IMR-90 (cell line): Measurements from ENCODE around the gene ACTR3C. TPM values are rescaled to one million over a fixed set of nuclear protein-coding genes. Genes with fewer than 3 reads are reported as not detected.

Source experiments
- ATAC-seq: fragments of 200-7000 bp; cut with Tn5 transposase; 2 replicates; pipeline ENCODE4 v1.9.1; 2020; ENCODE audit warnings: low read depth, mild to moderate bottlenecking, moderate library complexity
- BruUV-seq: library from RNA; stranded (reverse); fragments of 400-500 nt; replicated peaks from 2 replicates; lab custom pipeline; 2021; lab: Mats Ljungman, UMichigan
- CTCF ChIA-PET: fragments of 300-600 bp; formaldehyde crosslinking; extraction: SDS; loops from one replicate; lab custom pipeline; 2021; ENCODE audit warnings: antibody characterized with exemption; lab: Yijun Ruan, JAX
- POLR2A ChIA-PET: fragments of 300-600 bp; sonication (Branson Sonifier 250); formaldehyde crosslinking; loops from one replicate; lab custom pipeline; 2022; ENCODE audit warnings: antibody characterized with exemption; ENCODE audit not compliant: unreplicated experiment; lab: Charles Lee
- DNase-seq: peaks from one replicate; pipeline ENCODE4 v3.0.0; 2013
- H2AFZ ChIP-seq: replicated peaks from 2 replicates; pipeline ENCODE3; 2013; ENCODE audit warnings: low read length, mild to moderate bottlenecking; ENCODE audit not compliant: poor library complexity
- H2AK5ac ChIP-seq: 2 replicates; pipeline ENCODE4 v1.6.1; 2013; ENCODE audit warnings: low read depth, low read length, inconsistent platforms
- H2AK9ac ChIP-seq: replicated peaks from 2 replicates; pipeline ENCODE3; 2013; ENCODE audit warnings: mild to moderate bottlenecking, low read depth, low read length, moderate library complexity; ENCODE audit not compliant: poor library complexity
- H2BK120ac ChIP-seq: 2 replicates; pipeline ENCODE4 v1.6.1; 2013; ENCODE audit warnings: low read depth, low read length, inconsistent platforms
- H2BK15ac ChIP-seq: 3 replicates; pipeline ENCODE4 v1.6.1; 2013; ENCODE audit warnings: low read depth, low read length, inconsistent platforms
- H2BK20ac ChIP-seq: 2 replicates; pipeline ENCODE4 v1.6.1; 2013; ENCODE audit warnings: low read depth, mild to moderate bottlenecking, inconsistent platforms, low read length, moderate library complexity
- H2BK5ac ChIP-seq: 2 replicates; pipeline ENCODE4 v1.6.1; 2013; ENCODE audit warnings: mild to moderate bottlenecking, low read depth, low read length, inconsistent platforms; ENCODE audit not compliant: poor library complexity, severe bottlenecking
- H3K14ac ChIP-seq: replicated peaks from 2 replicates; pipeline ENCODE4 v1.6.1; 2013; ENCODE audit warnings: low read depth, low read length, inconsistent platforms
- H3K18ac ChIP-seq: 2 replicates; pipeline ENCODE4 v1.6.1; 2013; ENCODE audit warnings: low read depth, low read length, control low read depth
- H3K23ac ChIP-seq: 2 replicates; pipeline ENCODE4 v1.6.1; 2013; ENCODE audit warnings: low read depth, low read length, inconsistent platforms
- H3K27ac ChIP-seq: 2 replicates; pipeline ENCODE4 v1.5.1; 2013; ENCODE audit warnings: mild to moderate bottlenecking, control low read depth, low read length; ENCODE audit not compliant: insufficient read depth
- H3K27me3 ChIP-seq: 2 replicates; pipeline ENCODE4 v1.6.1; 2013; ENCODE audit warnings: low read length; ENCODE audit not compliant: control insufficient read depth, insufficient read depth
- H3K36me3 ChIP-seq: 2 replicates; pipeline ENCODE4 v1.6.1; 2013; ENCODE audit warnings: low read length, mixed read lengths; ENCODE audit not compliant: control insufficient read depth, insufficient read depth
- H3K4ac ChIP-seq: 2 replicates; pipeline ENCODE4 v1.6.1; 2013; ENCODE audit warnings: low read depth, low read length, inconsistent platforms
- H3K4me1 ChIP-seq: 2 replicates; pipeline ENCODE4 v1.6.1; 2013; ENCODE audit warnings: low read length, mixed read lengths; ENCODE audit not compliant: control insufficient read depth, insufficient read depth
- H3K4me2 ChIP-seq: 2 replicates; pipeline ENCODE4 v1.6.1; 2013; ENCODE audit warnings: low read depth, mild to moderate bottlenecking, control low read depth, low read length, moderate library complexity
- H3K4me3 ChIP-seq: 2 replicates; pipeline ENCODE4 v1.5.1; 2013; ENCODE audit warnings: low read depth, mild to moderate bottlenecking, control low read depth, low read length, moderate library complexity; ENCODE audit not compliant: insufficient read depth
- H3K56ac ChIP-seq: 2 replicates; pipeline ENCODE4 v1.6.1; 2013; ENCODE audit warnings: low read length, inconsistent platforms; ENCODE audit not compliant: insufficient read depth; ENCODE audit errors: extremely low read depth
- H3K79me1 ChIP-seq, 2 experiments: 2 replicates each; pipeline ENCODE4 v1.6.1; 2013; ENCODE audit warnings: low read length in 2 of 2, inconsistent platforms in 1 of 2, low read depth in 1 of 2
- H3K9ac ChIP-seq: 2 replicates; pipeline ENCODE4 v1.6.1; 2013; ENCODE audit warnings: low read depth, low read length, control low read depth
- H3K9me1 ChIP-seq: 2 replicates; pipeline ENCODE4 v1.6.1; 2013; ENCODE audit warnings: low read length, inconsistent platforms; ENCODE audit not compliant: insufficient read depth
- H3K9me3 ChIP-seq: 2 replicates; pipeline ENCODE4 v1.6.1; 2013; ENCODE audit warnings: low read length; ENCODE audit not compliant: control insufficient read depth, insufficient read depth
- H4K20me1 ChIP-seq: 2 replicates; pipeline ENCODE4 v1.6.1; 2013; ENCODE audit warnings: low read length, inconsistent platforms; ENCODE audit not compliant: insufficient read depth
- H4K5ac ChIP-seq: 2 replicates; pipeline ENCODE4 v1.6.1; 2013; ENCODE audit warnings: mild to moderate bottlenecking, low read depth, low read length, control low read depth
- H4K8ac ChIP-seq, 2 experiments: 2 replicates each; pipeline ENCODE4 v1.6.1; 2013; ENCODE audit warnings: low read depth in 2 of 2, low read length in 2 of 2, control low read depth in 1 of 2, inconsistent platforms in 1 of 2
- H4K91ac ChIP-seq: 2 replicates; pipeline ENCODE4 v1.6.1; 2013; ENCODE audit warnings: low read depth, low read length, inconsistent platforms; ENCODE audit not compliant: insufficient read depth
- CEBPB ChIP-seq: IDR thresholded peaks from 2 replicates; pipeline ENCODE4 v1.6.1; 2012; ENCODE audit warnings: low read depth, low read length, improper control_type of control experiment
- MAFK ChIP-seq: IDR thresholded peaks from 2 replicates; pipeline ENCODE4 v1.6.1; 2012; ENCODE audit warnings: low read depth, low read length, improper control_type of control experiment
- WGBS, 2 experiments: methylation state at CpG; one replicate each; pipeline versions ENCODE4 v1.1.5 to v1.1.7; 2013; ENCODE audit warnings: missing lambda C conversion rate in 2 of 2; ENCODE audit not compliant: insufficient read length in 1 of 2; ENCODE audit errors: extremely low coverage in 2 of 2; 5-methylcytosine and 5-hydroxymethylcytosine counted together
- dilution Hi-C: fragments of 300-500 bp; cut with HindIII; formaldehyde crosslinking; loops from one replicate; pipeline ENCODE4 v1.14.3; 2018; ENCODE audit warnings: low sequenced_read_pairs; ENCODE audit not compliant: unreplicated experiment
- in situ Hi-C: fragments of 300-500 bp; cut with MboI; formaldehyde crosslinking; loops from 3 replicates; pipeline ENCODE4 v1.14.3; 2019; ENCODE audit warnings: low sequenced_read_pairs, inconsistent platforms, mixed read lengths
- intact Hi-C: fragments of 100-400 bp; cut with micrococcal nuclease; formaldehyde crosslinking; loops from 2 replicates; pipeline ENCODE4 v1.10.0; 2022
- polyA plus RNA-seq, 3 experiments: library from polyadenylated mRNA; depleted of rRNA; stranded (reverse); fragments of >200 nt; gene quantifications; 2 replicates each; pipeline ENCODE4 v1.2.3, GENCODE V29; 2012; ENCODE audit warnings: low replicate concordance in 1 of 3
- total RNA-seq: library from RNA; depleted of rRNA; stranded (reverse); fragments of >200 nt; gene quantifications from 2 replicates; pipeline ENCODE4 v1.2.3, GENCODE V29; 2012

Gene ACTR3C
- total and polyA plus RNA-seq, 2 of the 4 experiments (the other 2 are of a cell fraction), result not detected

- H3K9me3 ChIP-seq, result no peaks in the 10 kb centered on the region
- no peak overlapping the region for H2AK5ac ChIP-seq
- no peak overlapping the region for H3K56ac ChIP-seq
- ChIA-PET CTCF (interaction anchor here (0.9 kb wide), 1 partner anchor 14 kb away, joined by 3 read pairs; no protein-coding TSS in a partner anchor), POLR2A (interaction anchor here (0.5 kb wide), 1 partner anchor 30 kb away, joined by 6 read pairs; no protein-coding TSS in a partner anchor)
- TF ChIP-seq MAFK (no peak), CEBPB (peak; percentile 47; the same call in 1 of the 2 replicates)
- H3K18ac ChIP-seq, result no peak overlapping the region; the same call in 1 of the 2 replicates
- dilution Hi-C loops, result no loop called here
- H2BK120ac ChIP-seq, result no peak overlapping the region
- no peaks in the 10 kb centered on the region for H4K20me1 ChIP-seq
- no peaks in the 10 kb centered on the region for H3K79me1 ChIP-seq
- peak; percentile 17 for DNase-seq
- no peak overlapping the region for H3K23ac ChIP-seq
- WGBS, 2 experiments, result 86% methylated on average over 4 of the region's 10 CpGs; no CpG with 5 or more reads in 1 of the 2 experiments
- no peaks in the 10 kb centered on the region; the same call in 1 of the 2 replicates for H3K27me3 ChIP-seq
- BruUV-seq, result no TSS peak
- no peaks in the 10 kb centered on the region for H3K9me1 ChIP-seq
- H2AK9ac ChIP-seq, result no peak overlapping the region
- no peak overlapping the region; a peak in 1 of 4 replicates for H4K8ac ChIP-seq
- H3K4me2 ChIP-seq, result no peak overlapping the region
- H3K9ac ChIP-seq, result no peak overlapping the region
- H3K4ac ChIP-seq, result no peak overlapping the region
- peak overlapping the region; percentile 63; the same call in 1 of the 2 replicates for H3K27ac ChIP-seq
- H2BK20ac ChIP-seq, result no peak overlapping the region; the same call in 1 of the 2 replicates
- H4K5ac ChIP-seq, result no peak overlapping the region; the same call in 1 of the 2 replicates
- H2AFZ ChIP-seq, result no peak overlapping the region
- no peak overlapping the region for H3K4me3 ChIP-seq
- ATAC-seq, result peak; percentile 76
- no peaks in the 10 kb centered on the region for H3K36me3 ChIP-seq
- intact Hi-C loops, result no loop called here
- H2BK15ac ChIP-seq, result no peak overlapping the region
- H3K4me1 ChIP-seq, result peaks cover 10% of the 10 kb centered on the region; the same call in 1 of the 2 replicates
- no peak overlapping the region for H2BK5ac ChIP-seq
- in situ Hi-C loops, result no loop called here
- no peak overlapping the region for H4K91ac ChIP-seq
- no peak overlapping the region for H3K14ac ChIP-seq
These were observed 1.8 kb upstream of the ACTR3C start for GRCh38 chr7:150325110-150325611.
